Immature natural killer cell (primary cell): Measurements from ENCODE around the gene BIRC2. TPM values are rescaled to one million over a fixed set of nuclear protein-coding genes. Genes with fewer than 3 reads are reported as not detected.

ENCODE experiments used
- DNase-seq, 3 donors: peaks; one replicate each; pipeline ENCODE4 v3.0.0; 2022; ENCODE audit warnings: mixed read lengths in 1 of 3
- H3K27ac Mint-ChIP-seq, 6 donors: one replicate each; pipeline ENCODE4 v1.8.0; 2020; ENCODE audit warnings: mixed read lengths in 6 of 6, mild to moderate bottlenecking in 5 of 6, inconsistent platforms in 4 of 6, moderate library complexity in 3 of 6
- H3K27me3 Mint-ChIP-seq, 3 donors: one replicate each; pipeline ENCODE4 v1.8.0; 2020 to 2021; ENCODE audit warnings: low read depth in 3 of 3, mild to moderate bottlenecking in 3 of 3, mixed read lengths in 3 of 3, moderate library complexity in 3 of 3, inconsistent platforms in 1 of 3
- H3K36me3 Mint-ChIP-seq, 3 donors: one replicate each; pipeline ENCODE4 v1.8.0; 2020; ENCODE audit warnings: mixed read lengths in 3 of 3, inconsistent platforms in 2 of 3, mild to moderate bottlenecking in 2 of 3
- H3K4me1 Mint-ChIP-seq, 2 donors: one replicate each; pipeline ENCODE4 v1.8.0; 2020; ENCODE audit warnings: inconsistent platforms in 2 of 2, mild to moderate bottlenecking in 2 of 2, mixed read lengths in 2 of 2, moderate library complexity in 1 of 2
- H3K4me3 Mint-ChIP-seq, 5 donors: one replicate each; pipeline ENCODE4 v1.8.0; 2020; ENCODE audit warnings: mild to moderate bottlenecking in 5 of 5, mixed read lengths in 5 of 5, inconsistent platforms in 3 of 5, moderate library complexity in 3 of 5
- H3K9me3 Mint-ChIP-seq, 6 donors: one replicate each; pipeline ENCODE4 v1.8.0; 2020; ENCODE audit warnings: mild to moderate bottlenecking in 6 of 6, mixed read lengths in 6 of 6, inconsistent platforms in 4 of 6, moderate library complexity in 3 of 6
- polyA plus RNA-seq, 3 donors: library from polyadenylated mRNA; unstranded; fragments of 300-500 nt; fragmentation: Illumina TruSeq; gene quantifications; one replicate each; pipeline ENCODE4 v1.2.3, GENCODE V29; 2021

The BIRC2 gene
- polyA plus RNA-seq, 3 donors from 2014 or later: 30.8 to 44.5 (median 35.4) TPM

DNA sequence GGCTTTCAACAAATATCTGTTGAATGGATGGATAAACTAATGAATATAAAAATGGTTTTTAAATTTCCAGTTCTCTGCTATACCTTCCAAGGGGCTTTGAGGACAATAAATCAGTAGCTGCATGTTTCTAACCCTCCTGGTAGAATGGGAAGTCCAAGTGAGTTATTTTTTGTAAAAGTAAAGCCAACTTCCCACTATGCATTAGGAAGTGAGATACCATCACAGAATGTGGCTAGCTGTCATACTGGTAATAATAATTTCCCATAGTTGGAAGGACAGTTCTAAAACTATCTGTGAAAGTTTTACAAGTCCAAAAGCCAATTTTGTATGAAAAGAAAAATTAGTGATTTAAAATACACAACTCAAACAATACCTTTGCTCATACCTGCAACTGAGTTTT lies 55.5 kb downstream of the BIRC2 start:
- Mint-ChIP-seq H3K36me3 (peaks cover 8 to 26% (median 8%) of the 10 kb centered on the region in 3 donors), H3K9me3 (no peaks in the 10 kb centered on the region), H3K27me3 (peaks cover 0 to 2% (median 0%) of the 10 kb centered on the region in 3 donors), H3K27ac (peak overlapping the region in 2 of 6 donors; percentile 40 to 55), H3K4me1 (peaks cover 35 to 49% of the 10 kb centered on the region in 2 donors), H3K4me3 (no peak overlapping the region)
- DNase-seq: no peak

DNA sequence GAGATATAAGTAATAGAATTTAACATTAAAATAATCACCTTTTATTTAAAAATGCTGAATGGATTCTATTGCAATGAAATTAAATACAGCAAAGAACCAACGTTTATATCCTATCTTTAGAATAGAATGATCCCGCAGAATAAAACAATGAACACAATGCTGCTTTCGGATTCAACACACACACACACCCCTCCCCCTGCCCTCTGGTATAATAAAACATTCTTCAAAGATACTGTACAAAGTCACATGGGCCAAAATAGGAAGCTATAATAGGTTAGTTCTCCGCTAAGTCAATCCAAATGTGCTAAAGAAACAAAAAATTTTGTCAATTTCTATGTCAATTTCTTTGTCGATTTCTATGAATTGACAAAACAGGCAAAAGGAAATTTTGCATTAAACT lies 58.5 kb downstream of the BIRC2 start:
- no peak overlapping the region for H3K4me3 Mint-ChIP-seq
- peaks cover 11 to 23% (median 16%) of the 10 kb centered on the region in 3 donors for H3K36me3 Mint-ChIP-seq
- DNase-seq: no peak
- peak overlapping the region in 1 of 6 donors; percentile 19 for H3K27ac Mint-ChIP-seq
- peaks cover 0 to 2% (median 2%) of the 10 kb centered on the region in 3 donors for H3K27me3 Mint-ChIP-seq
- no peaks in the 10 kb centered on the region for H3K9me3 Mint-ChIP-seq
- peaks cover 37 to 66% of the 10 kb centered on the region in 2 donors for H3K4me1 Mint-ChIP-seq

DNA sequence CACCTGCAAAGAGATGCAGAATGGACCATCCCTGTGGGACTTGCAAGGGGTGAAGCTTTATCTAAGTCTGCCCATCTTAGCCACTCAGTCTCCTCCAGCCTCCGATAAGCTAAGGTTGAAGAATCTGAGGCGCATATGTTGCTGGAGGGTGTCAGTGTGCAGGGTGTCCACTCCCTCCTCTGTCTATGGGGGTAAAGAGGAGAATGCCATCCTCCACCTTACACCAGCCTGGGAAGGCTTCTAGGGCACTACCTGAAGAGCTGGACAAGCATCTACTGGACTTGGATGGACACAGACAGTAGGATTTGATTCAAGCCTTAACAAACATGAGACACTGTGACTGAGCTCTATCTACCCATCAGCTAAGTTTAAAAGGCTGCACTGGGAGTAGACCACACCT lies 59.1 kb downstream of the BIRC2 start:
- peaks cover 11 to 20% (median 17%) of the 10 kb centered on the region in 3 donors for H3K36me3 Mint-ChIP-seq

DNA sequence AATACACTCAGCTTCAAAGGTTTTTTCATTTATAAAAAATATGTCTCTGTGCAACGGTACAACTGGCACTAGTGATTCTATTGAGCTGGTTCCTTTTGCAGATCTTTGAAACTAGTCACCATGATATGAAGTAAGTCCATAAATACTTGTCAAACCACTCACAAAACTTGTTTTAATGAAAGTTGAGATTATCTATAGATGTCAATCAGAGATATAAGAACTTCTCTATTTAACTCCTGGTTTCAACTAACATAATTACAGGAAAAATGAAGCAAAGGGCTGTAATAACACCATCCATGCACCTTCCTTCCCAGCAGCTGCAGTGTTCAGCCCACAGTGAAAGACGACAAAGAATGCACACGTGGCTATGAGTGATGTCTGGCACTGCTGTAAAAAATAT lies 60.9 kb downstream of the BIRC2 start:
- no peak overlapping the region for H3K27ac Mint-ChIP-seq
- no peak overlapping the region for H3K4me3 Mint-ChIP-seq
- peaks cover 2 to 3% (median 2%) of the 10 kb centered on the region in 3 donors for H3K27me3 Mint-ChIP-seq
- DNase-seq: no peak
- H3K36me3 Mint-ChIP-seq: peaks cover 5 to 17% (median 11%) of the 10 kb centered on the region in 3 donors
- H3K4me1 Mint-ChIP-seq: peaks cover 31 to 62% of the 10 kb centered on the region in 2 donors
- no peaks in the 10 kb centered on the region for H3K9me3 Mint-ChIP-seq

More for the DNA sequence above, 59.1 kb downstream of the BIRC2 start:
- Mint-ChIP-seq H3K9me3 (no peaks in the 10 kb centered on the region), H3K4me1 (peaks cover 37 to 70% of the 10 kb centered on the region in 2 donors), H3K27me3 (peaks cover 0 to 3% (median 2%) of the 10 kb centered on the region in 3 donors), H3K4me3 (no peak overlapping the region), H3K27ac (no peak overlapping the region)
- DNase-seq: no peak

DNA sequence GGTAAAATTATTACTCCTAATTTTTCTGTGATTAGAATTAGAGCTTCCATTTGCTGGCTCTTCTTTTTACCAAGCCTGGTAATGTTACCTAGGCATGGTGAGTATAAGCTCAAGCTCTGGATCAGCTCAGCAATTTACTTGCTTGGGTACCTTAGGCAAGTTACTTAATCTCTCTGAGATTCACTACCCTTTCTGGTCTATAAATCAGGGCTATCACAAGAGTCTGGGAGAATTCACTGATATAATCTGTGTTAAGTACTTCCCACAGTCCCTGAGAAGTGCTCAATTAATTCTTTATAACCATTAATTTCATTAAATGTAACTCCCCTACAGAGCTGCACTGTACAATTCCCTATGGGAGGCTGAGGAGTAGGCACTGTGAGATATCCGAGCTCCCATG lies 61.3 kb downstream of the BIRC2 start:
- no peak overlapping the region for H3K27ac Mint-ChIP-seq
- H3K9me3 Mint-ChIP-seq: no peaks in the 10 kb centered on the region
- no peak for DNase-seq
- H3K4me3 Mint-ChIP-seq: no peak overlapping the region
- H3K4me1 Mint-ChIP-seq: peaks cover 30 to 62% of the 10 kb centered on the region in 2 donors
- H3K27me3 Mint-ChIP-seq: peaks cover 2 to 3% (median 2%) of the 10 kb centered on the region in 3 donors
- peaks cover 4 to 16% (median 11%) of the 10 kb centered on the region in 3 donors for H3K36me3 Mint-ChIP-seq

DNA sequence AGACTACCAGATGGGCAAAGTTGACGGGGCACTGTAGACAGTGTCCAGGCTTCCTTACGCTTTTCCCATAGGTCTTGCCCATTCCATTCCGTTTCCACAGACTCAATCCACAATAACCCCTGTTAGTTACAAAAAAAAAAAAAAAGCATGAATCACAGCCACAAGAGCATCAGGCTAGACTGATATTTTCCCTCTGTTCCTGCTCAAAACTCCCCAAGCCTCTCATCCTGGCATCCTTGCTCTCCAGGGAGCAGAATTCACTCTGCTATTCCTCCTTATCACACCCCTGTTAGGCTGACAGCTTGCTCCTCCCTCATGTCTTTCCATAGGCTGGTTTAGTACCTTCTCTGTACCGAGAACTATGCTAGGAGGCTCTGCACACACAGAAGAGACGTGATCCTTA lies 63.4 kb downstream of the BIRC2 start:
- Mint-ChIP-seq H3K36me3 (peaks cover 3 to 13% (median 11%) of the 10 kb centered on the region in 3 donors), H3K27ac (peak overlapping the region in 1 of 6 donors; percentile 3), H3K27me3 (peaks cover 0 to 3% (median 2%) of the 10 kb centered on the region in 3 donors), H3K4me3 (no peak overlapping the region), H3K4me1 (peaks cover 43 to 71% of the 10 kb centered on the region in 2 donors), H3K9me3 (no peaks in the 10 kb centered on the region)
- DNase-seq: no peak

DNA sequence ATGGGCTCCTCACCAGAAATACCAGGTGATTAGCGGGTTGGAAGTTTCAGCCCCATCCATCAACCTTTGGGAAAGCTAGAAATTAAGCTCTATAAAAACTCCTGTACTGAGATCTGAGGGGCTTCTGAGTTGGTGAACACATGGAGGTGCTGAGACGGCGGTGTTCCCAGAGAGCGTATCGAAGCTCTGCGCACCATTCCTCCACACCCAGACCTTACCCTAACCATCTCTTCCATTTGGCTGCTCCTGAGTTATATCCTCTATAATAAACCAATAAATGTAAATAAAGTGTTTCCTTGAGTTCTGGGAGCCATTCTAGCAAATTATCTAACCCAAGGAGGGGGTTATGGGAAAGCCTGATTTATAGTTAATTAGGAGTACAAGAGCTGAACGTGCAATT lies 64.1 kb downstream of the BIRC2 start:
- no peak for DNase-seq
- peaks cover 0 to 3% (median 2%) of the 10 kb centered on the region in 3 donors for H3K27me3 Mint-ChIP-seq
- H3K36me3 Mint-ChIP-seq: peaks cover 3 to 10% (median 4%) of the 10 kb centered on the region in 3 donors
- peak overlapping the region in 1 of 6 donors; percentile 62 for H3K27ac Mint-ChIP-seq
- H3K4me3 Mint-ChIP-seq: no peak overlapping the region
- no peaks in the 10 kb centered on the region for H3K9me3 Mint-ChIP-seq
- H3K4me1 Mint-ChIP-seq: peaks cover 47 to 71% of the 10 kb centered on the region in 2 donors

DNA sequence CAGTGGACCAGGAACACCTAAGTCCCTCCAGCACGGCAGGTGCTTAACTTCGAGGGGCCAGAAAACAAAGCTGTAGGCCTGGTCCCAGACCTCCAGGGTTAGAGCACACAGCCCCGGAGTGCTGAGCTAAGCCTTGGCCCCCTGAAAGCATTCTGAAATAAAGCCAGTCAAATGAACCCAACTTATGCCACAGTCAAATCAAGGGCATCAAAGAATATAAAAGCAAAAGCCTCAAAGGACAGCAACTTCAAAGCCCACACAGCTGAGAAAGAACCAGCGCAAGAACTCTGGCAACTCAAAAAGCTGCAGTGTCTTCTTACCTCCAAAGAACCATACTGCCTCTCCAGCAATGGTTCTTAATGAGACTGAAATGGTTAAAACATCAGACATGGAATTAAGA lies 66.5 kb downstream of the BIRC2 start:
- peak overlapping the region in 1 of 6 donors; percentile 47 for H3K27ac Mint-ChIP-seq
- H3K9me3 Mint-ChIP-seq: no peaks in the 10 kb centered on the region
- peaks cover 0 to 3% (median 2%) of the 10 kb centered on the region in 3 donors for H3K27me3 Mint-ChIP-seq
- no peak overlapping the region for H3K4me3 Mint-ChIP-seq
- H3K4me1 Mint-ChIP-seq: peaks cover 57 to 78% of the 10 kb centered on the region in 2 donors
- peaks cover 3 to 10% (median 8%) of the 10 kb centered on the region in 3 donors for H3K36me3 Mint-ChIP-seq
- no peak for DNase-seq

DNA sequence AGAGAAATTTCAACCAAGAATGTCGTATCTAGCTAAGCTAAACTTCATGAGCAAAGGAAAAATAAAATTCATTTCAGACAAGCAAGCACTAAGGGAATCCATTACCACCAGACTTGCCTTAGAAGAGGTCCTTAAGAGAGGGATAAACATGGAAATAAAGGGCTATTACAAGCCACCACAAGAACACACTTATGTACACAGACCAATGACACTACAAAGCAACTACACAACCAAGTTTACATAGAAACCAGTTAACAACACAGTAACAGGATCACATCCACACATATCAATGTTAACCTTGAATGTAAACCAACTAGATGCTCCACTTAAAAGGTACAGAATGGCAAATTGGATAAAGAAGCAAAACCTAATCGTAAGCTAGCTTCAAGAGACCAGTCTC lies 67.5 kb downstream of the BIRC2 start:
- Mint-ChIP-seq H3K27ac (peak overlapping the region in 5 of 6 donors; percentile 20 to 84 (median 55)), H3K4me1 (peaks cover 61 to 81% of the 10 kb centered on the region in 2 donors), H3K27me3 (peaks cover 0 to 3% (median 2%) of the 10 kb centered on the region in 3 donors), H3K9me3 (no peaks in the 10 kb centered on the region), H3K4me3 (peak overlapping the region; percentile 27 to 76 (median 47)), H3K36me3 (peaks cover 0 to 7% (median 5%) of the 10 kb centered on the region in 3 donors)
- no peak for DNase-seq

DNA sequence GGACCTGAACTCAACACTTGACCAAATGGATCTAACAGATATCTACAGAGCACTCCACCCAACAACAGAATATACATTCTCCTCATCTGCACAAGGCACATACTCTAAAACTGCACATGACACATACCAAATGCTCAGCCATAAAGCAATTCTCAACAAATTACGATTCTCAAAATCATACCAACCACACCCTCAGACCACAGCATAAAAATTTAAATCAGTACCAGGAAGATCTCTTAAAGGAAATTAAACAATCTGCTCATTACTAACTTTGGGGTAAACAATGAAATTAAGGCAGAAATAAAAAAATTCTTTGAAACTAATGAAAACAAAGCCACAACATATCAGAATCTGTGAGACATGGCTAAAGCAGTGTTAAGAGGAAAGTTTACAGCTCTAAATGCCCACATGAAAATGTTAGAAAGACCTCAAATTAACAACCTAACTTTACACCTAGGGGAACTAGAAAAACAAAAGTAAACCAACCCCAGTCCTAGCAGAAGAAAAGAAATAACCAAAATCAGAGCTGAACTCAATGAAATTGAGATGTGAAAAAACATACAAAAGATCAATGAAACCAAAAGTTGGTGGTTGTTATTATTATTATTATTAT lies 68.4 kb downstream of the BIRC2 start:
- Mint-ChIP-seq H3K4me1 (peaks cover 64 to 83% of the 10 kb centered on the region in 2 donors), H3K9me3 (no peaks in the 10 kb centered on the region), H3K27ac (peak overlapping the region; percentile 14 to 84 (median 55)), H3K36me3 (peaks cover 0 to 5% (median 2%) of the 10 kb centered on the region in 3 donors), H3K4me3 (peak overlapping the region; percentile 40 to 76 (median 47)), H3K27me3 (peaks cover 0 to 2% (median 2%) of the 10 kb centered on the region in 3 donors)
- DNase-seq: peak; percentile 11 to 24 (median 19)

DNA sequence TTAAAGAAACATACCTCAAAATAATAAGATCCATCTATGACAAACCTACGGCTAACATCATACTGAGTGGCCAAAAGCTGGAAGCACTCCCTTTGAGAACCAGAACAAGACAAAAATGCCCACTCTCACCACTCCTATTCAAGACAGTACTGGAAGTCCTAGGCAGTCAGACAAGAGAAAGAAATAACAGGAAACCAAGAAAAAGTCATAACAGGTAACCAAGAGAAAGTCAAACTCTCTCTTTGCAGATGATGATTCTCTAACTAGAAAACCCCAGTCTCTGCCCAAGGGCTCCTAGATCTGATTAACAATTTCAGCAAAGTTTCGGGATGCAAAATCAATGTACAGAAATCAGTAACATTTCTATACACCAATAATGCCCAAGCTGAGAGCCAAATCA lies 70.0 kb downstream of the BIRC2 start:
- peaks cover 0 to 4% (median 0%) of the 10 kb centered on the region in 3 donors for H3K27me3 Mint-ChIP-seq
- H3K9me3 Mint-ChIP-seq: no peaks in the 10 kb centered on the region
- peak overlapping the region in 3 of 6 donors; percentile 13 to 72 (median 41) for H3K27ac Mint-ChIP-seq
- H3K4me1 Mint-ChIP-seq: peaks cover 68 to 88% of the 10 kb centered on the region in 2 donors
- peaks cover 0 to 5% (median 0%) of the 10 kb centered on the region in 3 donors for H3K36me3 Mint-ChIP-seq
- H3K4me3 Mint-ChIP-seq: no peak overlapping the region
- no peak for DNase-seq

DNA sequence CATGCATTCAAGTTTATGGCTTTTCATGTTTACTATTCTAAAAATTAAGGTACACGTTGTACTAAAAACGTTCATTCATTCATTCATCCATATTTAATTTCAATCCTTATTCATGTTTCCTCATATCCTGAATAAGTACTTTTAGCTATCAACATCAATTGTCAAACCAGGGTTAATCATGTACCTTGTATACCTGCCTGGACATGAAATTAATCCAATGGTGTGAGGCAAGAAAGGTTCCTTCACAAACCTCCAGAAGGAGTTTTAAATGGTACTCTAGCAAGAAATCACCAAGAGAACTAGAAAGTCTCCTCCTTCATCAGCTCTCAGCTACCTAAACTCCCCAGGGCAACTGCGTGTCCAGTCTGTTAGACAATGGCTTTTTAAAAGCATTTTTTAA lies 72.2 kb downstream of the BIRC2 start:
- Mint-ChIP-seq H3K27me3 (peaks cover 0 to 2% (median 0%) of the 10 kb centered on the region in 3 donors), H3K4me3 (no peak overlapping the region), H3K4me1 (peaks cover 73 to 94% of the 10 kb centered on the region in 2 donors), H3K36me3 (peaks cover 0 to 5% (median 0%) of the 10 kb centered on the region in 3 donors), H3K9me3 (no peaks in the 10 kb centered on the region), H3K27ac (no peak overlapping the region)
- DNase-seq: no peak

DNA sequence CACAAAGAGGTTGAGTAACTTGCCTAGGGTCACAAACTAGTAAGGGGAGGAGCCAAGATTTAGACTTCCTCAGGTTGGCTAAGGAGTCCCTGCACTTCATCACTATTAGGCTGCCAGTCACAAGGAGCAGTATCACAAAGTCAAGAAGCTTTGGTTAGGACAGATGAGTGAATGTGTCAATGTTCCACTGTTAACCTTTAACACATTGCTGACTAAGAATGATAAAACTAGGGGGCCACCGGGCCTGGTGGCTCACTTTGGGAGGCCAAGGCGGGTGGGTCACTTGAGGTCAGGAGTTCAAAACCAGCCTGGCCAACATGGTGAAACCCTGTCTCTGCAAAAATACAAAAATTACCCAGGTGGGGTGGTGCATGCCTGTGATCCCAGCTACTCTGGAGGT lies 73.5 kb downstream of the BIRC2 start:
- Mint-ChIP-seq H3K9me3 (no peaks in the 10 kb centered on the region), H3K36me3 (peaks cover 0 to 5% (median 0%) of the 10 kb centered on the region in 3 donors), H3K27me3 (peaks cover 0 to 2% (median 0%) of the 10 kb centered on the region in 3 donors), H3K4me1 (peaks cover 62 to 88% of the 10 kb centered on the region in 2 donors), H3K4me3 (no peak overlapping the region), H3K27ac (no peak overlapping the region)
- no peak for DNase-seq

DNA sequence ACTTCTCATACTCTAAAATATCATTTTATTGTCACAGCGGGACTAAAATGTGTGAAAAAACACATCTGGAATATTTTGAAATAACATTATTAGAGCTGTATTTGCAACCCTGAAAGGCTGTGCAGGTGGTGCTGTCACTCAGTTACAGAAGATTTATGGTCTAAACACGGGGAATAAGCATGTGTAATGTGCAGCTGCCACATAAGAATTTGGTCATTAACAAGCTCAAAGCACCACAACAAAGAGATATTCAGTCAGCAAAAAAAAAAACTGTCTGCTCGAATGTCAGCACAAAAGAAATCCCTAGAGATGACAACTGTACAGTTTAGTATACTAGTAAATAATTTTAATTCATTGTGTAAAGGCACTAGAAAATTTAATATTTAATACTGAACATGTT lies 74.2 kb downstream of the BIRC2 start:
- peaks cover 0 to 5% (median 0%) of the 10 kb centered on the region in 3 donors for H3K36me3 Mint-ChIP-seq
- H3K4me3 Mint-ChIP-seq: no peak overlapping the region
- DNase-seq: no peak
- no peak overlapping the region for H3K27ac Mint-ChIP-seq
- peaks cover 0 to 2% (median 0%) of the 10 kb centered on the region in 3 donors for H3K27me3 Mint-ChIP-seq
- peaks cover 60 to 88% of the 10 kb centered on the region in 2 donors for H3K4me1 Mint-ChIP-seq
- no peaks in the 10 kb centered on the region for H3K9me3 Mint-ChIP-seq
